ENCODE results near the gene ZFYVE27. TPM values are rescaled to one million over a fixed set of nuclear protein-coding genes. Genes with fewer than 3 reads are reported as not detected.

ZFYVE27 gene
- total RNA-seq, 1 experiment from 2014 or later = 26.0 TPM

GRCh38 chr10:97778452-97779302, 41.7 kb downstream of the ZFYVE27 start:
- Mint-ChIP-seq H3K36me3 (no peaks in the 10 kb centered on the region), H3K9me3 (no peaks in the 10 kb centered on the region), H3K4me1 (peaks cover 22% of the 10 kb centered on the region), H3K4me3 (no peak overlapping the region), H3K27me3 (ENCODE audit: low read depth) (peaks cover 6% of the 10 kb centered on the region), H3K27ac (no peak overlapping the region)
- POLR2A ChIA-PET = no interaction called here
- peak; percentile 16; the same call in 1 of the 2 replicates for ATAC-seq
- CTCF ChIA-PET = interaction anchor here (1.0 to 1.5 kb wide), 3 partner anchors 13 to 90 kb away, joined by 3 to 6 read pairs (median 4); no protein-coding TSS in a partner anchor
- TF ChIP-seq ZNF425 (CRISPR knock-in tag; conservative IDR thresholded peaks at IDR 0.05) (no peak), PRRX2 (CRISPR knock-in tag; IDR thresholded peaks at IDR 0.05) (no peak)
- DNase-seq (ENCODE audit: low spot score) = no peak

- CTCF ChIA-PET = interaction anchor here (1.2 to 2.3 kb wide), 2 partner anchors 12 to 249 kb away, joined by 4 to 24 read pairs; no protein-coding TSS in a partner anchor
These were observed 42.6 kb downstream of the ZFYVE27 start for GRCh38 chr10:97779492-97779891.

GRCh38 chr10:97779975-97780374, 43.0 kb downstream of the ZFYVE27 start:
- POLR2A ChIA-PET = no interaction called here
- no peaks in the 10 kb centered on the region for H3K27me3 Mint-ChIP-seq (ENCODE audit: low read depth)
- no peak for TF ChIP-seq ZBTB43 (CRISPR knock-in tag; IDR thresholded peaks at IDR 0.05)
- no peak overlapping the region for H3K27ac Mint-ChIP-seq
- ATAC-seq (no peak), DNase-seq (ENCODE audit: low spot score) (no peak)
- CTCF ChIA-PET = interaction anchor here (1.0 to 2.3 kb wide), 4 partner anchors 8 to 249 kb away, joined by 3 to 24 read pairs (median 6); partner anchors contain the start of gene SFRP5
- H3K9me3 Mint-ChIP-seq = no peaks in the 10 kb centered on the region
- H3K36me3 Mint-ChIP-seq = no peaks in the 10 kb centered on the region
- peaks cover 22% of the 10 kb centered on the region for H3K4me1 Mint-ChIP-seq
- no peak overlapping the region for H3K4me3 Mint-ChIP-seq

More at GRCh38 chr10:97779492-97779891, 42.6 kb downstream of the ZFYVE27 start:
- ATAC-seq = no peak
- H3K9me3 Mint-ChIP-seq = no peaks in the 10 kb centered on the region
- POLR2A ChIA-PET = no interaction called here
- H3K4me3 Mint-ChIP-seq = no peak overlapping the region
- no peak overlapping the region for H3K27ac Mint-ChIP-seq
- peaks cover 22% of the 10 kb centered on the region for H3K4me1 Mint-ChIP-seq
- DNase-seq (ENCODE audit: low spot score) = no peak
- no peaks in the 10 kb centered on the region; the same call in 1 of the 2 replicates for H3K27me3 Mint-ChIP-seq (ENCODE audit: low read depth)
- no peaks in the 10 kb centered on the region for H3K36me3 Mint-ChIP-seq
- TF ChIP-seq MLX (CRISPR knock-in tag; IDR thresholded peaks at IDR 0.05) (no peak), USF2 (CRISPR knock-in tag; IDR thresholded peaks at IDR 0.05) (no peak)

DNA sequence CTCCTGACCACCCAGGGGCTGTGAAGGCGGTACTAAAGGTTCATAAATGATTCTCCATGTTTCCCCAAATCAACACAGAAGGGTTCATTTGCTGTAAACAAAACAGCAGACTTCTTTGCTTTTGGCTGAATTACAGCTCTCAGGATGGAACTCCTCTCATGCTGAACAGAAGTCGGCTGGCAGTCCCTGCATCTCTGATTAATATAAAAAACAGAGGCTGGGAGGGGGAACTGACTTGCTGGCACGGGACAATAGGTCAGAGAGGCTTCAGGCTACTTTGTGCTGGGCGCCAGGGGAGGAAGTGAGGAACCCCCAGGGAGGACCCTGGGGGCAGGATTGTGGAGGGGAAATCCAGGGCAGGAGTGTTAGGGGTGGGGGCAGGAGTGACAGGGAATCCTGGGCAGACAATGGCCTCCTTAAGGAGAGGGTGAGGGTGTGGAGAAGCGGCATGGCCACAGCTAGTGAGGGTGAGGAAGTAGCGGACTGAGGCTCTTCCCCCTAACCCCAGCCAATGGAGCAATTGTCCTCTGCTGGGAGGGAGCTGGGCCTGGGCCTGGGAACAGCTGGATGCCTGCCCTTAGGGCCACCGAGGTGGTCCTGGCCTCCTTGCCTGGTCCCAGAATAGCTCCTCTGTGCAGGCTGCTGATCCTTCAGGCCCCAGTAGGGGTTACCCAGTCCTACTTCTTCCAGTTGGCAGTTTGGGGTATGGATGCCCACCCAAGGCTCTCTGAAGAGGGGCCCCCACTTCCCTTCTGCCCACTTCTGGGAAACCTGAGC, 44.1 kb downstream of the ZFYVE27 start:
- no peak overlapping the region for H3K4me3 Mint-ChIP-seq
- H3K4me1 Mint-ChIP-seq = peaks cover 22% of the 10 kb centered on the region
- CTCF ChIA-PET = interaction anchor here (0.5 to 2.3 kb wide), 12 partner anchors 9 to 248 kb away, joined by 3 to 24 read pairs (median 4); partner anchors contain the start of genes AVPI1, GOLGA7B and SFRP5
- POLR2A ChIA-PET = interaction anchor here (0.6 kb wide), 1 partner anchor 37 kb away, joined by 3 read pairs; no protein-coding TSS in a partner anchor
- H3K36me3 Mint-ChIP-seq = no peaks in the 10 kb centered on the region
- no peaks in the 10 kb centered on the region for H3K9me3 Mint-ChIP-seq
- ATAC-seq (no peak), DNase-seq (ENCODE audit: low spot score) (no peak)
- no peak for TF ChIP-seq MLX (CRISPR knock-in tag; IDR thresholded peaks at IDR 0.05)
- no peak for TF ChIP-seq JAZF1 (CRISPR knock-in tag; IDR thresholded peaks at IDR 0.05)
- TF ChIP-seq, protein P1, sequence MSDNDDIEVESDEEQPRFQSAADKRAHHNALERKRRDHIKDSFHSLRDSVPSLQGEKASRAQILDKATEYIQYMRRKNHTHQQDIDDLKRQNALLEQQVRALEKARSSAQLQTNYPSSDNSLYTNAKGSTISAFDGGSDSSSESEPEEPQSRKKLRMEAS (CRISPR knock-in tag; IDR thresholded peaks at IDR 0.05) = no peak
- TF ChIP-seq JUN (CRISPR knock-in tag; IDR thresholded peaks at IDR 0.05) = no peak
- TF ChIP-seq ATF6 (CRISPR knock-in tag; IDR thresholded peaks at IDR 0.05) = no peak
- TF ChIP-seq ZNF671 (CRISPR knock-in tag; IDR thresholded peaks at IDR 0.05) = no peak
- TF ChIP-seq ELF4 (CRISPR knock-in tag; IDR thresholded peaks at IDR 0.05; ENCODE audit: low read depth) = no peak
- no peak for TF ChIP-seq HMGXB4 (CRISPR knock-in tag; IDR thresholded peaks at IDR 0.05)
- H3K27me3 Mint-ChIP-seq (ENCODE audit: low read depth) = no peaks in the 10 kb centered on the region
- 0 out of 2 replicates have a peak overlapping the region, but pooled peaks have one; percentile 11 for H3K27ac Mint-ChIP-seq

All from WTC11 (cell line).